ENCODE measurements around the gene LAMA5.

The LAMA5 gene

DNA sequence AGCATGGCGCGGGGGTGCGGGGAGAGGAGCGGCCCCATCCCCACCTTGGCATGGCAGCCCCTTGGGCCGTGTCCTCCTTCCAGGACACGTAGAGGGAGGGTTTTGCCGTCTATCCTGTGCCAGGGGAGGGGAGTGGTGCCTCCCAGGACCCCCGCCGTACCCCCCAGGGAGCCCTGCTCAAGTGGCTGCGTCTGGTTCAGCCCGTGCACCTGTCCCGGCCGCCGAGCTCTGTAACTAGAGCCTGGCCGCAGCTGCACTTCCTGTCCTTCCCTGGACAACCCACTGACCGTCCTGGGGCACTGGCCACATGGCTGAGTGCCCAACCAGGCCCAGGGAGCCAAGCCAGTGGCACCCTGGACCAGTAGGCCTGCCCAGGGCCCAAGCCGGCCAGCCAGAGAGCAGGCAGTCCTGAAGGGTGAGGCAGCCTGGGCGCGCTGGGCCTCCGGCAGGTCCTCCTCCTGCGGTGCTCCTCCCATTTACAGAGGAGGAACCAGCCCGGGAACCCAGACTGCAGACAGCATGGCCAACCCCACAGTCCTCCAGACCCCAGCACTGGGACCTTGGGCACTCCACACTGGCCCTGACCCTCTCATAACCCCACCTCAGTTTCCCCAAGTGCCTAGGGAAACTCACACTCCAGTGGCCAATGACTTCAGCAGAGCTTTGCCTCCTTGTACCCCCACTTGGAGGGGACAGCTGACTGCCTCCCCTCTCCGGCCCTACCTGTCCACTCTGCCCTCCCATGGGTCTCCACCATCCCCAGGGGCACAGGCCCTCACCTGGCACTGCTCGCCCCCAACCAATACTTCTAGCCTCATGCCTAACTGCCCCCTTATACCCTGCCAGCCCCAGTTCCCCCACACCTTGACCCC, 8.7 kb downstream of the LAMA5 start:
- no peak for FAIRE-seq

DNA sequence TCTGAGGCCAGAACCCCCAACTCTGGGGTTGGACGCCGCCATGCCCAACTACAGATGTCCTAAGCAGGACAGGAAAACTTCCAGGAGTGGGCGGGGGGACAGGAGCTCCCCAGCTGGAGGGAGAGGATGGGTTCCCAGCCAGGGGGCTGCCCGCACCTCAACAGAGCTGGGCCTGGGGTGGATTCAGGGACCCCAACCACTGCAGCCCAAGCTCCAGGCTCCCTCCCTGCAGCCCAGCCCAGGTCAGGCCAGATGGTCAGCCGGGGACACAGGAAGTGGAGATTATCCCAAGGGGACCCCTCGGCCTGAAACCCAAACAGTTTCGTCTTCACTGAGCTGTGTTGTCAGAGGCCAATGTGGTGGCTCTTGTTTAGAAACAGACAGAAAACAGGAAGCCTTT, 9.4 kb downstream of the LAMA5 start:
- FAIRE-seq = no peak

DNA sequence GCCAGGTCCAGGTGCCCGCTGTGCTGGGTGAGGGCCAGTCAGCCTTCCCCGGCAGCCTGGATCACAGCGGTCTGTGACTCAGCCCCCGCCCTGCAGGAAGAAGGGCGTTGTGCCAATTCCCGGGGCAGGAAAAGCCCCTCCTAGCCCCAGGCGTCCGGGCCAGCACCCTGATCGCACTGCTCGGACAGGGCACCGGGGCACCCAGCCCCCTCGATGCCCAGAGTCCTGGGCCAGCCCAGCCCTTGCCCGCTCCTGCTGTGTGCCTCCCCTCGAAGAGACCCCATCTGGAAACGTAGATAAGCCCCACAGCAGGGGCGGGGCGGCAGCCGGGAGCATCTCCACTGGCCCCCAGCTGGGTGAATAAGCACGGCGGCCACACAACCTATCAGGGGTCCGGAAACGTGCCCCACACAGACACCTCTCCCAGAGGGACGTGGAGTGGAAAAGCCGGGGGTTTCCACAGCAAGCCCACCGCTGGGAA, 9.9 kb downstream of the LAMA5 start:
- no peak for FAIRE-seq

DNA sequence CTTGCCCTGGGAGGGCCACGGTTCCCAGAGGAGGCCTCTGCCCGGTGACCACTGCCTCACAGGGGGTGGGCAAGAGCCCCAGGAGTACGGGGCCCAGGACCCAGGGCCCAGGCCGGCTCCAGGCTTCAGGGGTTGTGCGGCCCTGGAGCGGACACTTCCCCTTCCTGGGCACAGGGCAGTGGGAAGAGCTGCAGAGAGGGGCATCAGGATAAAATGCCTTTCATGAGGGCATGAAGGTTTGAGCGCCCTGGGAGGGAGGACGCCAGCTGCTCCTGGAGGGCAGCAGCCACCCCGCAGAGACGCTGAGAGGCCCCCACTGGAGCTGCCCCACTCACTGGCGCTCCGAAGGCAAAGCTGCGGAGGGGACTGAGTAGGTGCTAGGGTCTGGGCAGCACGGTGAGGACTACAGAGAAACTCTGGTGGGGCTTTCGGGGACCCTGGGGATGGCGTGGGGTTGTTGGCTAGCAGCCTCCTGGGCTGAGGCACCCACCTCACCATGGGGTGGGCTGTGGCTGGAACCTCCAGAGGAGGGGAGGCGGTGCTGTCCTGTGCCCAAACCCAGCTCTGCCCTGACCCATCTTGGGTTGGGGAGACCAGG, 10.4 kb downstream of the LAMA5 start:
- no peak for FAIRE-seq

DNA sequence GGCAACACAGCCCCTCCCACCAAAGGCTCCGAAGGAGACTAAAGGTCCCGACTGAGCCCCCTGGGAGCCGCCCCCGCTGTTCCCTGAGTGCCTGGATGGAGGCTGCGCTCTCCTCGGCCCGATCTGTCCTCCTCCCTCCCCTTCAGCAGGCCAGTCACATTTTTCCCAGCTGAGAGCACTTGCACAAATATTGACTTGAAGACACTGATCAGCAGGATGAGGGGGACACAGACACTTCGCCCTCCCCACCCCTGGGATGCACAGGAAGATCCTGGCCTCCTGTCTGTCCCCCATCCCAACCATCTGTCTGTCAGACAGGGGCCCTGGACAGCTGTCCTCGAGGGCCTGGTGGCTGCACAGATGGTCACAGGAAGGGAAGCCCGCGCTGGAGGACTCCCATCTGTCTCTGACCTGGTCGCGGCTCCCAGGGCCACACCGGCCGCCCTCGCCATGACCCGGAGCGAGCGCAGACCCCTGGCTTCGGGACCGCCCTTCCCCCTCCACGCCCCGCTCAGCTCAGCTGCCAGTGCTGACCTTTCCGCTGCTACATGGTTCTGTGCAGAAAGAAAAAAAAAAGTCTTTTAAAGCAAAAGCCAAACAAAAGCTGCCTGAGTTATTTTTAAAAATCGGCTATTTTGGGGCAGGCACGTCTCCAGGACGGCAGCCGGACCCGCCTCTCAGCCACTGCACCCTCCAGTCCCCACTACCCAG, 11.1 kb downstream of the LAMA5 start:
- FAIRE-seq = no peak

DNA sequence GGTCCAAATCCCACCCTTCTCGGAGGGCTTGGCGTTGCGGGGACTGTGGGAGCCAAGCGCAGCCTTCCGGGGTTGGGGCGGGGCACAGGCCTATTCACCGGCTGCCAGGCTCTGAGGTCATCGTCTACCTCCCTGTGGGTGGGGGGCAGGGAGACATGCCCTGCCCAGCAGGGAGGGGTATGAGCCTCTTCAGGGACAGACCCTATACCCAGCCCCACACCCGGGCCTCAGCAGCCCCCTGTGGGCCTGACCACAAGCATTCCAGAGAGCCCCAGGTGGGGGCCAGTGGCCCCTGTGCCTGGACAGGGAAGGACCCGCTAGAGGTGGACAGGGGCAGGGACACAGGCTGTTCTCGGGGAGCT, 11.6 kb downstream of the LAMA5 start:
- no peak for FAIRE-seq

DNA sequence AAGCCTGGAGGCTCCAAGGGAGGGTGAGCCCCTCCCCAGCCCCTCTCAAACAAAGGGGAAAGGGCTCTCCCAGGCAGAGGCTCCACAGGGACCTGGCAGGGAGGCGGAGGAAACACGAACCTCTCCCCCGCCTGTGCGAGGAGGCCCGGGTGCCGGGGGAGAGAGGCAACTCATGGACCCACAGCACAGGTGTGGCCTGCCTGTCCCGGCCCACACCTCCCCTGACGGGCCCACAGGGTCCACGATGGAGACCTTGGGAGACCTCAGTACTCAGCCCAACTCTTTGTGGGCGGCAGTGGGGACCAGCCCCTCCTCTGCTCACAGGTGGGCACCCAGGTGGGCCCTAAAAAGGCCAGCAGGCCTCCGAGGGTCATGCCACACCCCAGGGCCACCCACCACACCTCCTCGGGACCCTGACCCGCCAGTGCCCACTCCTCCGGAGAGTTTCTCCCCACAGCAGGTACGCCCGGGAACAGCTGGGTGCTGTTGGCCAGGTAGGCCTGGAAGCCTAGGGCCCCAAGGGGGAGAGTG, 12.2 kb downstream of the LAMA5 start:
- FAIRE-seq = no peak

DNA sequence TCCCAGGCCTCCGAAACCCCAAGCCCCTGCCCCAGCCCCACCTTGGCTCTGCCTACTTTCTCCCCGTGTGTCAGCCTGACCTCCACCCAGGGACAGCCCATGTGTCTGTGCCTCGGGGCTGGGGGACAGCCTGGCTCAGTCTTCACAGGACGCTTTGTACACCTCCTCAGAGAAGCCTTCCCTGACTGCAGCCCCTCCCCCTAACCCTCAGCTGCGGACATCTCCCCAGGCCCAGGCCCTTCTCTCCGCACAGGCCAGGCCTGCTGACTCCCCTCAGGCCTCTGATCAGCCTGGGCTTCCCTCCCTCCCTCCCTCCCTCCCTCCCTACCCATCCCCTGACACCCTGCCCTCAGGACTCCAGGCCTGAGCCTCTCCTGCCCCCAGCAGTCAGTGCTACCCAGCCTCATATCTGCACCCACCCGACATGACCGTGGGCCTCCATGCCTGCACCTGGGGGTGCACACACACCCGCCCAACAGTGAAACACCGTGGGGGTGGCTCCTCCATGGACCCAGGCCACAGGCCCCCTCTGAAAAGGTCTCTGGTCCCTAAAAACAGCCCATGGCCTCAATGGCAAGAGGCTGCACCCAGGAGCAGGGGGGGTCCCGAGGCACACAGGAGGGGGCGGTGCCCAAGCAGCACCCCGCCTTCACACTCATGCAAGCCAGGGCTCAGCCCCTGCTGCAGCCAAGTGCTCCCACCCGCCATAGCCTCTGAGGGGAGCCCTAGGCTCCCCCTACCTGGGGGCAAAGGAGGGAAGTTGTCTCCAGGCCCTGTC, 12.9 kb downstream of the LAMA5 start:
- no peak for FAIRE-seq

DNA sequence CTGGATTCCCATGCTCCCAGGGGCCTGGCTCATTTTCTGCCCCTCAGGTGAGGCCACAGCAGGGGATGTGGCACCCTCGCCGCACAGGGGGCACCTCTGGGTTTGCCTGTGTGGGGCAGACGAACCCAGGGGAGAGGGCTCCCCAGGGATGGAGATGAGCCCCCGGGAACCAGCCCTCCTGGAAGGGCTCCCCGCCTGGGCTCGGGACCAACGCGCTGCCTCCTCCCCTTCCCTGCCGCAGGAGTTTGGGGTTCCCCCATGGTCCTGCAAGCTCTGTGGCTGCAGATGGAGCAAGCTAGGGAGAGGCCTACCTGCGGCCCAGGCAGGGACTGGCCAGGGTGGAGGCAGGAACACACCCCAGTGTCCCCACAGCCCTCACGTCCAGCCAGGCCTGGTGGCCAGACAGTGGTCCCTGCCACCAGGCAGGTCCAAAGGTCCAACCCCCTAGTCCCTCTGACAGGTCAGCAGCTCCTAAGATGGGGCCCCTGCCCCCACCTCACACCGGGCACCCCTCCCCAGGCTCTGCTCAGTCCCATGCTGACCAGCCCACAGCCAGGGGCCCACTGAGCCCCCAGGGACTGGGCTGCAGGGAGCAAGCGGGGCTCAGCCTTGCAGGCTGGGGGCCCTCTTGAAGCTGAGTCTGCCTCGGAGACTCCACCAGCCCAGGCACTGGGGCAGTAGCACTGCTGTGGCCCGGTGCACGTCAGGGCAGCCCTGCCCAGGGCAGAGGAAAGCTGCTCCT, 13.7 kb downstream of the LAMA5 start:
- no peak for FAIRE-seq

DNA sequence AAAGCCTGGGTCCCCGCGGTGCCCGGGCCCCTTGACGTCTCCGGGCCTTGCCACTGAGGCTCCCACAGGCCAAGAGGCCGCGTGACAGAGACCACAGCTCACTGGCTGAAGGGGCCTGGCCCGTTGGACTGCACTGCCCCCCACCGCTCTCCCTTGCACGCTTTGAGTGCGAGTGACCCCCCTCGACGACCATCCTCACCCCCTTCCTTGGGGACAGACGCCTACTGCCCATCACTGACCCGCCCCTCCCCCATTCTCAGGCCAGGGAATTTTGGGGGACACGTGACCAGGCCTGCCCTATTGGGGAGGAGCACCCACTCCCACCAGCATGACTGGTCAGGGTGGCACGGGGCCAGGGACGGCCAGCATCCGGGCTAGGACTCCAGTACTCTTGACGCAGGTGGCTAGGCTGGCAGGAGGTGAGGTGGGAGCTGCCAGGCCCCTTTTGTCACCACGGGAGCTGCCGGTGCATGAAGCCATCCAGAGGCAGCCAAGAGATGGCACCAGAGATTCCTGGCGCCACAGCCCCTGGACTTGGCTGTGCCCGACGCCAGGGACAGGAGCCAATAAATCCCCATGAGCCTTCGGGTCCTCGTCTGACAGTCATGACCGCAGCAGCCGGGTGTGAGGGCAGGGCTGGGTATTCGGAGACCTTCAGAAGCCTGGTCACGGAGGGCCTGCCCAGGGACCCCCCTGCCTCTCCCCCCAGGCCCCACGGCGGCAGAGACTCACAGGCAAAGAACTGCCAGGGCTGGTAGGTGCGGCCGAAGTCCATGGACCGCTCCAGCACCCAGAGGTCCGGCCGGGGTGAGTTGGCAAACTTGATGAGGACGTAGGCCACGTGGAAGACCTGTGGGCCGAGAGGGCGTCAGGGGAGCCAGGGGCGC, 14.5 kb downstream of the LAMA5 start:
- FAIRE-seq = no peak

DNA sequence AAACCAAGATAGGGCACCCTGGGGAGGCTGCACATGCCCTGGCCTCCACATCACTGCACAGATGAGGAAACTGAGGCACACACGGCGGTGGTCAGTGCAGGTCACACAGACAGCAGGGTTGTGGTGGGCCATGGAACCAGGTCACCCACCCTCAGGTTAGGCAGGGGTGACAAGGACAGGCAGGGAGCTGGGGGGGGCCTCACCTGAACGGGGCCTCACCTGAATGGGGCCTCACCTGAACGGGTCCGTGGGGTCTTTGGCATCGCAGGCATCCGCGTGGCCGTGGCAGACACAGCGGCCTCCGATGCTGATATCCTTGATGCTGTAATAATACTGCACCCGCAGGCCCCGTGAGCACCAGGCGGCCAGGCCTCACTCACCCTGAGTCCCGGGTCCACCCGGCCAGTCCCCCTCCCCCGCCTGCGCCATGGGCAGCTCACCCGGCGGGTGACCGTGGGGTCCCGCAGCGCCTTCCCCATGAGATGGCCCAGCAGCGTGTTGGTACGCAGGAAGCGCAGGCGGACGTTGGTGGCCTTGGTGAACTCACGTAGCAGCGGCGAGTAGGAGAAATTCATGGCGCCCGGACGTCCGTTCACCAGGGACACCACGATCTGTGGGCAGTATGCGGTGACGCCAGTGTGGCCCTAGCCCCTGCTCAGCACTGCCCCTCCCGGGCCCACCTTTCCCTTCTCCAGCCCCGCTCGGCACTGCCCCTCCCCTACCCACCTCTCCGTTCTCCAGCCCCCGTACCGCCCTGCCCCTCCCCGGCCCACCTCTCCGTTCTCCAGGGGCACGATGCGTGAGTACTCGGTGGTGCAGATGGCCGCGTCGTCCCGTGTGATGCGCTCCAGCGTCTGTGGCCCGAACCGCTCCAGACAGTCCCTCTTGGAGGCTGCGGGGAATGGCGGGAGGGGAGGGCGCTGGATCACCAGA, 15.4 kb downstream of the LAMA5 start:
- no peak for FAIRE-seq

DNA sequence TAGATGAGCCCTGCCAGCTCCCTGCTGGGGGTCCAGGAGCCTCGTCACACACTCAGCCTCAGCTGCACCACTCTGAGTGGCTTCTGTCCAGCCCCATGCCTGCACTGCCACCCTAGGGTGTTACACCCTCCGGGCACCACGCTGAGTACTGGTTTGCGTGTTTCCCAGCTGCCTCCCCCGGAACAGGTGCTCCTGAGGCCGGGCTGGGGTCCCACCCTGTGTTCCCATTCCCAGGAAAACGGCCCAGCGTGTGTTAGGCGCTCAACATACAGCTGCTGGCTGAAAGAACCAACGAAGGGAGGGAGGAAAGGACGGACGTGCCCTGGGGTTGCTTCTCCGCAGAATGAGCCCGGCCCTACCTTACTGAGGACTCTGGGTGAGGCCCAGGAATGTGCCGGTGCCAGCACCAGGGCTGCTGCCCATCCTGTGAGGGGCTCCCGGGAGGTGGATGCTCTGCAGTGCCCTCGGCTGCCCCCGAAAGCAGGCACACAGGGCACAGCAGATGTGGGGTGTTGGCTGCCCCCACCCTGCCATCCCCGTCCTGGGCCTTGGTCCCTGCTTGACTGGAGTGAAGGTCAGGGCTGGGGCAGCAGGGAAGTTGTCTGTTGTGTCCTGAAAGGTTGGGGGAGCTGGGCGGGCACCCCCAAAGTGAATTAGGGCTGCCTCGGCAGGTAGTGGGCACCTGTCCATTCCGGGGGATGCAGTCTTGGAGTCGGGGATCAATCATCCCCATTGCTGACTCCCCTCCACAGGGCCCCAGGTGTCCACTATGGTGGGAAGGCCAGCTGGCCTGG, 16.3 kb downstream of the LAMA5 start:
- no peak for FAIRE-seq

DNA sequence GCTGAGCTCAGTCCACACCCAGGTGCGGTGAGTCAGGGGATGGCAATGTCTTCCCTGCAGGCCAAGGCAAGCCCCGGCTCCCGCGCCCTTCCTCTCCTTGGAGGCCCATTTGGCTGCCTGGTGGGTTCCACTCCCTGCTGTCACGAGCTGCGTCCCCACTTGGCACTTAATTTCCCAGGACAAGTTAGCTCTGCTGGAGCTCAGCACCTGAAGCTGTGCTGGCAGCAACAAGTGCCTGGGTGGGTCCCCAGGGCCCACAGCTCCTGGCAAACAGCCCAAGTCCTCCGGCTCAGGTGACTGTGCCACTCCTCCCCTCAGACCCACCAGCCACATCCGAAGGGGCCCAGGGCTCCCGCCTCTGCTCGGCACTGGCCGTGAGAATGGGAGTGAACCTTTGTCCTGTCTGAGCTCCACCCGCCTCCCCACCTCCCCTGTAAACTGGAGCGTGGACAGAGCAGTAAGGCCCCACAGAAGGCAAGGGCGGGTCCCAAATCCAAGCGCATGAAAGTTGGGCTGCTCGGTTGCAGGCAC, 16.9 kb downstream of the LAMA5 start:
- FAIRE-seq = no peak

DNA sequence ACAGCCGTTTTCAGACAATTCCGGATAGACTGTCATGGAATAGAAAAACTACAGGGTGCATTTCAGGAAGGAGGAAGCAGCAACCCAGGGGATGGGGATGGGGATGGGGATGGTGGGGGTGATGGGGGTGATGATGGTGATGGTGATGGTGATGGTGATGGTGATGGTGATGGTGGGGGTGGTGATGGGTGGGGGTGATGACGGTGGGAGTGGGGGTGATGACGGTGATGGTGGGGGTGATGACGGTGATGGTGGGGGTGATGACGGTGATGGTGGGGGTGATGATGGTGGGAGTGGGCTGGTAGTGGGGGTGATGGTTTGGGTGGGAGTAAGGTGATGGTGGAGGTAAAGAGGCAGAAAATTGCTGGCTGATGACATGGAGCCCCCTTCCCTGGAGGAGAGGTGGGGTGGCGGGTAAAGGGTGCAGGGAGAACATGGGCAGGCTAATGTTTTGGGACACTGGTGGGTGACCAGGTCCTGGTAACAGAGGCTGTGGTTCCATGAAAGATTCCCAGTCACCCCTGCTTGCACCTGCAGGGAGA, 17.5 kb downstream of the LAMA5 start:
- no peak for FAIRE-seq

DNA sequence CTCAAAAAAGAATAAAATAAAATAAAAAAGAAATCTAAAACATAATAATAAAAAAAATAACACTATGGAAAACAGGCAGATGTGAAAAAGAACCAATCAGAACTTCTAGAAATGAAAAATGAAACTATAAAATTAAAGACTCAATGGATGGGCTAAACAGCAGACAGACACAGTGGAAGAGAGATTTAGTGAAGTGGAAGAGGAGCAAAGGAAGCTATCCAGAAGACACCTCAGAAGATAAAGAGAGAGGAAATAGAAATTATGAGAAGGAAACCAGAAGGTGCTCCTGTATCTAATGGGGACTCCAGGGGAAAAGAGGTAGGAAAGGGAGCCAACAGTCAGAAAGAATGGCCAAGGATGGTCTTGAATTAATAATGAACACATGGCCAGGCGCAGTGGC, 18.5 kb downstream of the LAMA5 start:
- no peak for FAIRE-seq

DNA sequence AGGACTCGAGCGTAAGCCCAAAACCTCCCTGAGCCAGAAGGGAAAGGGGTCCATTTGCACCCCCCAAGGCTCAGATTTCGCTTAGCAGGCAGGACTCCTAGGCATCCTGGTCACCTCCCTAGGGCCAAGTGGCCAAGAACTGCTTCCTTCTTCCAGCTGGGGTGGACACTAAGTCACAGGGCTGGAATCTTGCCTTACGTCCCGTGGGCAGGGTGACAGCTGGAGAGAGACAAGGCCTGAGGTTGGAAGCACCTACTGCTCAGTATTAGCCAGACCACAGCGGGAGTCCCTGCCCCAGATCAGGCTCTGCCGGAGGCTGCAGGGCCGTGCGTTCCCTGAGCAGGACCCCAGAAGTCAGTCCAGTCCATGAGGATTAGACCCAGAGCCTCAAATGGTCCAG, 19.7 kb downstream of the LAMA5 start:
- FAIRE-seq = no peak

DNA sequence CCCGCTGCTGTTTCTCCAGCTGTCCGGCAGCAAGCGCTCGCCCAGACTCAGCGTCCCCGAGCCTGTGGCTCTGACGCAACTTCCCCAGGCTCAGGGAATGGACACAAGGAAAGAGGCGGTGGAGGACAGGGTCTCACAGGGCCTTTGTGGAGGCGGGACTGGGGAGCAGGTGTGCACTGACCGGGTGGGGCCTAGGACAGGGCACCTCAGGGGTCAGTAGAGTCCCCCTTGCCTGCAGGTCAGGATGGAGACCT, 20.0 kb downstream of the LAMA5 start:
- FAIRE-seq = no peak

DNA sequence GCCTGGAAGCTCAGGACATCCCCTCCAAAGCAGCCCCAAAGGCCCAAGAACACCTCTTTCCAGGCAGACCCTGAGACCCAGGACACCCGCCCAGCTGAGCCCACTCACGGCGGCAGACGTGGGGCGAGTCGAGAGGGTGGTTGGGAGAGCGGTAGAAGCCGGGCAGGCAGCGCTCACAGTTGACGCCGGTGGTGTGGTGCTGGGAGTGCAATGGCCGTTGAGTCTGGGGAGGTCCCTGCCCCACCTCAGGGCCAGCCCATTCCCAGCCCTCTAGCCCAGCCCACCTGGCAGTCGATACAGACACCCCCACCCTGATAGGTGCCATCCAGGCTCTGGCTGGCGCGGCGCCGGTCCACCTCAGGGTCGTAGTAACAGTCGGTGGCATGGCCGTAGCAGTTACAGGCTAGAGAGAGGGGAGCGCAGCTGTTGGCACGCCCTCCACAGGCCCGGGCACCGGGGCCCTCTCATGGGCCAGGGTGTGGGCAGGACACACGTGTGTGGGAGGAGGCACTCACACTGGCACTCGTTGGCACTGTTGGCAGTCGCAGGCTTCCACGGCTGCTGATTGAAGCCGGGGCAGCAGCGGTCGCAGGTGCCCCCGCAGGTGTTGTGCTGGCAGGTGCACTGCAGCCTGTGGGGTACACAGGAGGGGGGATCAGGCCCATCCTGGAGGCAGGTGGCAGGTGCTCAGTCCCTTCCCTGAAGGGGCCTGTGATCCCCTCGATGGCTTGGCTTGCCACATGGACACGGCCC, 20.5 kb downstream of the LAMA5 start:
- no peak for FAIRE-seq
